ENCODE data around the gene DDC.

DDC gene

GRCh38 chr7:50509459-50509858 is 55.7 kb downstream of the DDC start:
- DNase-seq, result no peak

GRCh38 chr7:50508471-50508943 is 56.7 kb downstream of the DDC start:
- no peak for DNase-seq

GRCh38 chr7:50507898-50508470 is 57.2 kb downstream of the DDC start:
- no peak for DNase-seq

DNA sequence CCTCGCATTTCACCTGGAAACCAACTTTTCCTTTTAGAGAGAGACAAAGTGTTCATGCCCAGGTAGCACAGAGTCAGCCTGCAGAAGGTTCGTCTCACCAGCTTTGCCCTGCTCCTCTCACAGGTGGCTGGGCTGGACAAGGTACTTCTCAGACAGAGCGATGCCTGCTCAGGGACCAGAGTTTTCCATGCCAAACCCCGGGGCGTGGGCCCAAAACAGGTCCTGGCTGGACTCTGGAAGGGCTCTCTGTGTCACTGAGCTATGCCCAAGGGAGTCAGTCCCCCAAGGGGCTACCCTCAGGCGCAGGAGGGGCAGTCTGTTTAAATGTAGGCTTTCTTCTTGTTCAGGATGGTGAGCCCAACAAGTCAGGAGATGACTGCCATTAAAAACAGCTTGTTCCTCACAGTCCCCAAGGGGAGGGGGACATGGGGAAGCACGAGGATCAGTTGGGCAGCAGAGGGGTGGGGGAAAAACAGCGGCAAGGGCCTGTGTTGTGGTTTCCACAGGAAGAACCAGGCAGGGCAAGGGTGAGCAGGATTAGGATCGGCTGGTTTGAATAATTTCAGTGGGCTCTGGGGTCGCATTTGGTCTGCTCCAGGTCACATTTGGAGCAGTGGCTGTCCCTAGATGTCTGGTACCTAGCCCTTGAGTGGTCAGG is 59.5 kb downstream of the DDC start:
- DNase-seq, result no peak

- no peak for DNase-seq
Measured at GRCh38 chr7:50504646-50505546, 60.3 kb downstream of the DDC start.

- no peak for DNase-seq
Measured at GRCh38 chr7:50502947-50503346, 62.3 kb downstream of the DDC start.

- DNase-seq, result no peak
Measured at GRCh38 chr7:50502001-50502684, 63.1 kb downstream of the DDC start.

DNA sequence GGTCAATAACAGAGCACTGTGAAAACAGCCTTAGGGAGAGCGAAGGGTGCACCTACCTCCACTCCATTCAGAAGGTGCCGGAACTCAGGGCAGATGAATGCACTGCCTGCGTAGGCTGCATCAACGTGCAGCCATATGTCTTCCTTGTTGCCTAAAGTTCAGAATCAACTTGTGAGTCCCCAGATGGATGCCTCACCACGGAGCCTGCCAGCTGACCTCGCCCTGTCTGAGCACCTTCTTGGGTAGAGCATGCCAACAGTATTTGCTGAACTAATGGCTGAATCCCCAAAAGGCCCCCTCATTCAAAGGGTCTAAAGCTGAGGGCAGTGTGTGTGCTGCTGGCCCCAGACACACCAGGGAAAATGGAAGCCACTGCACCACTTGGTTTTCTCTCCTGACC is 66.1 kb downstream of the DDC start:
- DNase-seq, result no peak

- DNase-seq, result no peak
Measured at GRCh38 chr7:50497968-50498367, 67.2 kb downstream of the DDC start.

GRCh38 chr7:50497068-50497642 is 68.0 kb downstream of the DDC start:
- DNase-seq, result no peak

DNA sequence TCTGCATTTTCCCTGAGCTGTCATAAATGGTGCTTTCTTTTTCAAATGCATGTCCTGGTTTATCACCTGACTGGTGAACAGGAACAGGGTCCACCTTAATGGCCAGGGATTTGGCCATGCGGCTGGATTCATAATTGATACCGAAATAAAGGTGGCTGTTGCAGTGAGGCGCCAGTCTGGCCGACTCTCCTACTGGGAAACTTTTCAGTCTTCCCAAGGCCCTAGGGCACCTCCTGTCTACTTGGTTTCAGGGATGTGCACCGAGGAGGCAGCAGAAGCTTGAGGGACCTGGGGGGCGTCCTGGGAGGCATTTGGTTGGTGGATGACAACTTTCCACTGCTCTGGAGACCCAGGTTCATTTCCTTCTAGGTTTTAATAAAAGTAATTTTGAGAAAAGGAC is 68.6 kb downstream of the DDC start:
- DNase-seq, result no peak

GRCh38 chr7:50495746-50496145 is 69.5 kb downstream of the DDC start:
- DNase-seq, result no peak

GRCh38 chr7:50492770-50493519 is 72.3 kb downstream of the DDC start:
- no peak for DNase-seq

DNA sequence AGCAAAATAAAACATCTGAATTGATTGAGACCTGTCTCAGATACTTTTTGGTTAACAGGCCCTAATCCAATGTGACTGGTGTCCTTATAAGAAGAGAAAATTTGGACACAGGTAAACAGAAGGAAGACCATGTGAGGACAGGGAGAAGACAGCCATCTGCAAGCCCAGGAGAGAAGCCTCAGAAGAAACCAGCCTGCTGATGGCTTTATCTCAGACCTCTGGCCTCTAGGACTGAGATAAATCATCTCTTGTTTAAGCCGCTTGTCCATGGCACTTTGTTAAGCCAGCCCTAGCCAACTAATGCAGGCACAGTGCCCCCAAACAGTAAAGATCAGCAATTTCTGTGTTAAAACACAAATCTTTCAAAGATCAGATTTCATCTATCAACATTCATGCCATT is 73.3 kb downstream of the DDC start:
- no peak for DNase-seq

DNA sequence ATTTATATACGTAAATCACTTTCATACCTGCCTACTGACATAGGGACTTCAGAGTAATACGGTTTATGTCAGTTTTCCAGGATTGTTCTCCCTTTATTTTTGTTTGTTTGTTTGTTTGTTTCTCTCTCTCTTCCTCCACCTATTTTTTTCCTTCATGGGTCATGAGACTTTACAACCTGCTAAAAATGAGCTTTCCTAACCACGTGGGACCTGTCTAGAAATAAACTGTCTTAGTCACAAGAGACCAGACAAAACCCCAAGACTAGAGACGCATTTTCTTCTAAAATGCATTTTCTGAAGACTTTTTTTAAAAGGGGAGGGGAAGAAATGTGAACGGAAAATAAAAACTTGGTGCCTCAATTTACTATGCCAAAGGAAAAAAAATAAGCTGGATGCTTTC is 74.0 kb downstream of the DDC start:
- DNase-seq, result no peak

- no peak for DNase-seq
Measured at GRCh38 chr7:50488379-50488778, 76.8 kb downstream of the DDC start.

GRCh38 chr7:50486512-50486911 is 78.7 kb downstream of the DDC start:
- DNase-seq, result no peak

DNA sequence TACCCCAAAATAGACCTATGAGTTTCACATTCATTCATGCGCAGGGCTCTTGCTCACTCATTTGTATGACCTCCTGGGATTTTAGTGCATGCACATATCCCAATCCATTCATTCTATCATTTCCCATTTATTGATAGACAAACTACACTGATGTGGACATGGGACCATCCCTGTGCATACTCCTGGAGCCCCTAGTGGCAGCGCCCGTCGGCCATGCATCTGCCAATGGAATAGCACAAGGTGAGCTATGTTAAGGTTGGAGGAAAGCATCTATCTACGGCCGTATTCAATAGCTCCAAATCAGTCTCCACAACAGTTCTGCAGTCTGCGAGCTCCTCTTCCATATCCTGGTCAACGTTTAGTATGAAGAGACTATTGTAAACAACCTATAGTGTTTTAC is 83.3 kb downstream of the DDC start:
- DNase-seq, result no peak

DNA sequence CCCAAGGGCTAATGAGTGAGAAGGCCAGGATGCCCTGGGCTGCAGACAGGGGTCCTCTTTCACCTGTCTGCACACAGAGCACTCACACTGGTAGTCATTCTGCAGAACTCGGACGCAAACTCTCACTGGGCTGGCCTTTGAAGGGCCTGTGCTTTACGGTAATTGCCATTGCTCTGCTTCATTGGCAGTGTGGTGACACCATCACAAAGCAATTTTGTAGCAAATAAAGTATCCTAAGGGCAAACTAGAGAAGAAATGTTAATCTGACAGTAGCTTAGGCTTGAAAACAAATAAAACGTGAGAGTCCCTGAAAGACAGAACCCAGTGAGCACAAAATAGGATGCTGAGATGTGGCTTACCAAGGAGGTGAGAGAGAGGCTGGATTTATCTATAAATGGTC is 84.4 kb downstream of the DDC start:
- DNase-seq, result no peak

DNA sequence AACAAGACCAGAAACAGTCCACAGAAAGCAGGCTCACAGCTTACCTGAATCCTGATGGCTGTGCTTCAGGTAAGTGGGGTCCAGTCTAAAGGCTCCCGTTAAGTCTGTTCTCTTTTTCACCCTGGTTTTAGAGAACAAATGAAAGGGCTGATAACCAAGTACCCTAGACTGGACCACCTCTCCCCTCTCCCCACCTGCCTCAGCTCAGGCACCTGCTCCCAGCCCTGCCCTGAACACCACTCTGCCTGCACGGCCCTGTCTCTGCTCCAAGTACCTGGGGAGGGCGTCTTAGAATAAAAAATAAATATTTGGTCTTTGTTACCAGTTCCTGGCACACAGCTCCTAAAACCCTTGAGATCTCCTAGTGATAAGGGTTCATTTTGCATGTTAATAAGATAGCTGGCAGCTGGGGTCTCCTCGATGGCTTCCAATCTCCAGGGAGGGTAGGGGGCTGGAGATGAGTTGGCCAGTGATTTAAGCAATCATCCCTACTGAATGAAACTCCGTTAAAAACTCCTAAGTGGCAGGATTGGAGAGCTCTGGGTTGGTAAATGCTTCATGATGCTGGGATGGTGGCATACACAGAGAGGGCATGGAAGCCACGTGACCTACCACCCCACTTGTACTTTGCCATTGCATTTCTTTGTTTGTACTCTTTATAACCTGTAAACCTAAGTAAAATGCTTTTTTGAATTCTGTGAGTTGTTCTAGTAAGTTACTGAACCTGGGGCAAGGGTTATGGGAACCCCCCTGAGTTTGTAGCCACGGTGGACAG is 85.3 kb downstream of the DDC start:
- DNase-seq, result no peak

- DNase-seq, result no peak
Measured at GRCh38 chr7:50477640-50478039, 87.6 kb downstream of the DDC start.
